ENCODE results near the gene CD247.

Gene CD247

GRCh38 chr1:167487614-167488013, 30.7 kb downstream of the CD247 start:
- DNase-seq = no peak

DNA sequence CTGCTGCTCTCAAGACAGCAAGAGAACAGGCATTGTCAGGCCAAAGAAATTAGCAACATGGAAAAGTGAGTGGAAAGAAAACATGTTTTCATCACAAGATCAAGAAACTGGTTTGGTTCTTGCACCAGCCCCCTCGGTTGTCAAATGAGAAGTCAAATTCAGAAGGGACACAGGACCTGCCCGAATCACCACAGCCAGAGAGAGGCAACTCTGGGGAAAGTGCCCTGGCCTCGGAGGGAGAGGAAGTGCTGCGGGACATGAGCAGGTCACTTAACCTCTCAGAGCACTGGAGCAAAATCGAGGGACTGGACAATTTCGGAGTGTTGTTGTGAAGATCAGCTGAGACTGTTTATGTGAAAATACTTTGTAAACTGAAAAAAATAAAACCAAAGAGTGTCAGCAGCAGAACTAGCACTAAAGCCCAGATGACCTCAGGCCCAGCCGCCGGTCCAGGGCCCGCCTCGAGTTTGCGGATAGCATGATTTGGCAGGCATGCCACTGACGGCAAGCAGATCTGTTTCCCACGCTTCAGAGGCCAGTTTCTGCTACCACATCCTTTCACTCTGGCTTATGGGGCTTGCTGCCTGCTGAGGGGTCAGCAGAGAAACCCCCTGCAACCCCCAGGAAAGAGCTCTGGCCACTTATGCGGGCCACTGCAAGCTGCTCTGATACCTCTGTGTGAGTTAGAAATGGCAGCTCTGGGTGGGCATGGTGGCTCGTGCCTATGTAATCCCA, 32.1 kb downstream of the CD247 start:
- DNase-seq = no peak

- no peak for DNase-seq
These were observed 33.4 kb downstream of the CD247 start for GRCh38 chr1:167484726-167485502.

DNA sequence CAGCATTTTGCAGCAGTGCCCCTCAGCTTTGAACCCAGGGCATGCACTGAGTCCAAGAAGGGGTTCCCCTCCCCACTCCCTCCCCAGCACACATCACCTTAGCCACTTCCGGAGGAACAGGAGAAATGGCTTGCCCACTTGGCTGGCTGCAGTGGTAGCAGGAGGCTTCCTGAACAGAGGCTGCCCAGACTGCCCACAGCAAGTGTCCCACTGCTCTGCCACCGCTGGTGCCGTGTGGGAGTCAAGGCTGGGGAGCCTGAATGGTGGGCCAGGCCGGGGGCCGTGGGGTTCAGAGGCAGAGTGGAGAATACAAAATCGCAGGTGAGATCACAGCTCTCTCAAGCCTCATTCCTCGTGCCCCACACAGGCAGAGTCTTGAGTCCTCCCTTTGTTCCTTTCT, 34.5 kb downstream of the CD247 start:
- no peak for DNase-seq

GRCh38 chr1:167482184-167482583, 36.1 kb downstream of the CD247 start:
- DNase-seq = no peak

- no peak for DNase-seq
These were observed 38.9 kb downstream of the CD247 start for GRCh38 chr1:167479331-167479979.

DNA sequence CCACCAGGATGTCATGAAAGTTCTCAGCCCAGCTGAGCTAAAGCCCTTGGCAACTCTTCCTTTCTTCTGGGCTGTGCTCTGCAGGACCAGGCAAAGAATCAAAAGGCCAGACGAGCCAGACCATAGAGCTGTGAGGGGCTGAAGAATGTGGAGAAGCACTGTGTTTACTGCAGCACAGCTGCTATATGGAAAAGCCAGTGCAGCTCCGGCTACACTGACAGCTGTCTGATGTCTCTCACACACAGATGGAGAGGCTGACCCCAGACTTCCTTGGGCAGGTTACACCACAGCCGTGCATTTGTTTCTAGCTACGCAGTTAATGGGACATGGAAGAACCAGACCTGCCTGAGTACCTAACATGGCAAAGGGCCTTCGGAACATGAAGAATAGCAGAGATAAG, 40.3 kb downstream of the CD247 start:
- DNase-seq = no peak

DNA sequence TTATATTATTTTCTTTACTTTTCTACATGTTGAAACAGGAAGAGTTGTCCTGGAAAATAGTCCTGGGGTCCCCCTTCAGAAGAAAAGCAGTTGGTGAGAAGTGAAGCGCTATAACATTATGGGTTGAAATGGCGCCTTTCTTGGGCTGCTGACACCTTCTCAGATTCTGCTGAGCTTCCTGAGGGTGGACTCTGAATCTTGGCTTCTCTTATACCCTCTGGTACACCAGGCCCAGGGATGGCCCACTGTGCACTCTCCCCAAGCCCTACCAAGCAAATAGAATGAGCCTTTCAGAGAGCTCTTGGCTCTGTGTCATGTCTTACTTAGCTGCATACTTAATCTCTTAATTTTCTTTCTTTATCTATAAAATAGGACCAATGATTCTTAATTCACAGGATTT, 42.3 kb downstream of the CD247 start:
- DNase-seq = no peak

- DNase-seq = no peak
These were observed 44.1 kb downstream of the CD247 start for GRCh38 chr1:167474191-167474641.

- no peak for DNase-seq
These were observed 44.6 kb downstream of the CD247 start for GRCh38 chr1:167473761-167474160.

GRCh38 chr1:167472752-167473521, 45.4 kb downstream of the CD247 start:
- DNase-seq = no peak

DNA sequence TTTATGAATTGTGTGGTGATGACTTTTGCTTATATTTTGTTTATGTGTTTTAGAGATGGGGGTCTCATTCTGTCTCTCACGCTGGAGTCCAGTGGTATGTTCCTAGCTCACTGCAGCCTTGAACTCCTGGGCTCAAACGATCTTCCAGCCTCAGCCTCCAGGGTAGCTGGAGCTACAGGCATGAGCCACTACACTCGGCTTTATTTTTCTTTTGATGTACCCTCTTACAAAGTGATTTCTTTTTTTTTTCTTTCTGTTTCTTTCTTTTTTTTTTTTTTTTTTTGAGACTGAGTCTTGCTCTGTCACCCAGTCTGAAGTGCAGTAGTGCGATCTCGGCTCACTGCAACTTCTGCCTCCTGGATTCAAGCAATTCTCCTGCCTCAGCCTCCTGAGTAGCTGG, 46.8 kb downstream of the CD247 start:
- no peak for DNase-seq

DNA sequence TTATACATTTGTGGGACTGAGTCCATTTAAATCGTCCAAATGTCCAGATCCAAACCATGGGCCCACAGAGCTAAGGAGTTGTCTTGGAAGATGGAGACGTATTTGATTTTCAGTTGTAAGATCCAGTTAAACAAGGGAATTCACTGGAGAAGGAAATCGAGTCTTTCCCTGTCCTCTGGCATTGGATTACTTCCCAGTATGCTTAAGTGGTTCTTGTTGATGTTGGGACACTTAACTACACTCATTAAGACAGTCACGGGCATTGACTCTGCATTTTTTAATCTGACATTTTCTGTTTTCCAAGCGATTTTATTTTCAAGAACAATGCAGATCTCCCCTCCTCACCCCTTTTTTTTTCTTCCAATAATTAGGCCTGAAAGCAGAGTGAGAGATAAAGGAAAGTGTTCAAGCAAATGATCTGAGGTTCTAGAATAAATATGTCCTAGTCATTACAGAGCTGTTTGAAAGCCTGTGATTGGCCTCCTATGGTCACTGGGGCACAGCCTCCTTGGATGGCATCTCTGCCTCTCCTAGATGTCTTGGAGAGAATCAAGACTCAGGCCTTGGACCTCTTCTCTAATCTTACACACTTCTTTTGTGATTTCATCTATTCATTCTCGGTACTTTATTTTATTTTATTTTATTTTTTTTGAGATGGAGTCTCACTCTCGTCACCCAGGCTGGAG, 48.9 kb downstream of the CD247 start:
- no peak for DNase-seq

GRCh38 chr1:167467752-167468151, 50.6 kb downstream of the CD247 start:
- DNase-seq = no peak

DNA sequence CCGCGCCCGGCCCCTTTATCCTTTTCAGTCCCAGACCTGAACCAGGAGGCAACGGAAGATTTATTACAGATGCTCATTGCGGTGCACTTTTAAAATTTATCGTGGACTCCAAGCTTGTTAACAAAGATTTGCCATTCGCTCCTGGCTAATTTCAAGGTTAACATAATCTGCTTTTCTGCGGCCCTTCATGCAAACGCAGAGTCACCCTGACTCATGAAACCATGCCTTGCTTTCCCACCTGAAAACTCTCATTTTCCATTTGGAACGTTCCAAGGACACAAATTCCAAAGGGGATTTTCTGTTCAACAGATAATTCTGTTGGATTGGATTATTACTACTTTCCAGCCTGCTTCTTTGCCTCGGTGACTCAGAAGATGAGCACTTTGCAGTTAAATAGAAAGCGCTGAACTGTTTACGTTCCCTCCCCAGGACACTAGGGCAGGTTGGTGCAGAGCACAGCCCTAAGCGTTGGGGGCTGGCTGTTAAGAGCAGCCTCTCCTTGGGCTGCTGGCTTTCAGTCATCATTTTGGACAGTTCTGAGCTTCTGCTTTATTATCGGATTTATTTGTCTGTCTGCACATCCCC, 51.1 kb downstream of the CD247 start:
- DNase-seq = no peak

- no peak for DNase-seq
These were observed 52.6 kb downstream of the CD247 start for GRCh38 chr1:167465743-167466142.

- no peak for DNase-seq
These were observed 53.3 kb downstream of the CD247 start for GRCh38 chr1:167465018-167465417.

DNA sequence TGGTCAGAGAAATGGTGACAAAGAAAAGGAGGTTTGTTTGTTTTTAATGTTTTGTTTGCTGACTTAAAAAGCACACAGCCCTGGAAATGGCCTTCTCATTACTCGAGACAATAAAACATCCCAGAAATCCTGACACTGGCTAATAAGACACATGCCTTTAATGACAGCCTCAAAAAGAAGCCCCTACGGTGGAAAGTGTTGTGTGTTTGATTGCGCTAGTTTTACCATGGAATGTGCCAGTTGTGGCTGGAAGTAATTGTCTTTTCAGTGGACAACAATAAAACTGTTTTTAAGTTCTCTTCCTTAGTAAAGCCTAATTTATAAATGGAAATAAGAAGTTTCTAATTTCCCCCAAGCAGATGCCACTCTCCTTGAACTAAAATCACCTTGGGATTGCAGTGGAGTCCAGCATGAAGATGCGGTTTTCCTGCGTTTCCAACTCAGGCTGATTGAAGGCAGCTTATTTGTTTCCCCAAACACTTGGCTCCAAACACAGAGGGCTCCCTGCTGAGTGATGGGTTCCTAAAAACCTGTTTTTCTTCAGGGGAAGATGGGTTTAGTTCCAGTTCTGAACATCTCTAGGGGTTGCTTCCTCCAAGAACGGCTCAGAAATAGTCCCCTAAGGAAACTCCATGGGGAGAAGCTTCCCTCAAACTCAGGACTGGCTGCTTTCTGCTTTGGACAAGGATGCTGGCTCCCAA, 54.3 kb downstream of the CD247 start:
- DNase-seq = no peak

- no peak for DNase-seq
These were observed 55.2 kb downstream of the CD247 start for GRCh38 chr1:167463080-167463479.

DNA sequence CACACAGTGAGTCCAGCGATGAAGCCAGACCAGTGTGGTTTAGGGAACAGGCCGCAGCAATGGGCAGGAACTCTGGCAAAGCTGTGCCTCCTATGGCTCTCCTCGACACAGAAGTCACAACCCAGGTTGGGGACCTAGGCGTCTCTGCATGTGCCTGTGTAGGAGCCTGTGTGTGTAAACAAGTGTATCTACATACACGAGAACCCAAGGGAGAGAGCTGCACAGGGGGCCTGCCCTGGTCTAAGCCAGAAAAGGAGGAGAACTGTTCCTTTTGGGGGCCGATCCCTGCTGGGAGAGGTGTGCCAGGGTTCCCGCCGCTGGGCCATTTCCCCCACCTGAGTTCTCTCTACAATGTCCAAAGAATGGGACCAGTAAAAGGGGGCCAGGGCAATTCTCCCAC, 56.0 kb downstream of the CD247 start:
- no peak for DNase-seq

- no peak for DNase-seq
These were observed 57.5 kb downstream of the CD247 start for GRCh38 chr1:167460836-167461235.

All from Kasumi-1 (cell line).